Esophagus muscularis mucosa (tissue), 4 donors: ENCODE measurements around the gene MAP6. TPM values are rescaled to one million over a fixed set of nuclear protein-coding genes. Genes with fewer than 3 reads are reported as not detected.

Experiments used
- DNase-seq: peaks from one replicate; pipeline ENCODE4 v3.0.0-alpha.2; 2017; ENCODE audit errors: extremely low spot score
- H3K27ac ChIP-seq, 4 donors: fragments of 200-600 bp; sonication (generic); replicated peaks in 1 of 4; 1 replicate in 3 of 4; 2 replicates in 1 of 4; pipeline ENCODE4 v1.5.1; 2016 to 2019; ENCODE audit warnings: mild to moderate bottlenecking in 1 of 4
- H3K27me3 ChIP-seq, 4 donors: fragments of 200-600 bp; sonication (generic); one replicate each; pipeline versions ENCODE4 v1.5.1 to v1.6.0; 2016 to 2019
- H3K36me3 ChIP-seq, 4 donors: fragments of 200-600 bp; sonication (generic); one replicate each; pipeline ENCODE4 v1.5.1; 2016 to 2019
- H3K4me1 ChIP-seq, 4 donors: fragments of 200-600 bp; sonication (generic); one replicate each; pipeline ENCODE4 v1.5.1; 2016 to 2019
- H3K4me3 ChIP-seq, 4 donors: fragments of 200-600 bp; sonication (generic); 1 replicate in 2 of 4; 2 replicates in 2 of 4; pipeline ENCODE4 v1.5.1; 2016 to 2019; ENCODE audit warnings: mild to moderate bottlenecking in 4 of 4, moderate library complexity in 1 of 4
- H3K9me3 ChIP-seq, 4 donors: fragments of 200-600 bp; sonication (generic); 1 replicate in 3 of 4; 2 replicates in 1 of 4; pipeline ENCODE4 v1.5.1; 2016 to 2019
- EP300 ChIP-seq: sonication (generic); formaldehyde crosslinking; IDR thresholded peaks from one replicate; pipeline ENCODE4 v1.6.1; 2017; ENCODE audit warnings: antibody characterized with exemption
- POLR2A ChIP-seq: fragments of 450-650 bp; IDR thresholded peaks from one replicate; pipeline ENCODE4 v1.6.1; 2017; ENCODE audit warnings: antibody characterized with exemption, moderate library complexity, mild to moderate bottlenecking, low read depth
- POLR2AphosphoS5 ChIP-seq, 2 donors: sonication (generic); formaldehyde crosslinking; IDR thresholded peaks; one replicate each; pipeline ENCODE4 v1.6.1; 2017; ENCODE audit warnings: antibody characterized with exemption in 2 of 2
- WGBS: methylation state at CpG from one replicate; pipeline ENCODE4 v1.1.5; 2018; 5-methylcytosine and 5-hydroxymethylcytosine counted together
- intact Hi-C: fragments of 100-400 bp; cut with DNase I; formaldehyde crosslinking; loops from one replicate; pipeline ENCODE4 v1.15.1; 2023
- total RNA-seq, 4 donors: library from RNA; depleted of rRNA; stranded (reverse); fragments of >200 nt; gene quantifications; one replicate each; pipeline versions ENCODE4 v1.1.0 to v1.2.1, GENCODE V29; 2016
- TF ChIP-seq, protein P1 (sequence below), 3 experiments: fragments of 200-600 bp in 2 of 3; fragments of 450-650 bp in 1 of 3; sonication (generic) in 2 of 3; IDR thresholded peaks; one replicate each; pipeline ENCODE4 v1.5.1; 2017 to 2019; ENCODE audit warnings: antibody characterized with exemption in 3 of 3, mild to moderate bottlenecking in 2 of 3, moderate library complexity in 1 of 3

The MAP6 gene
- total RNA-seq, 4 donors from 2014 or later: 20.7 to 43.8 (median 30.5) TPM

DNA sequence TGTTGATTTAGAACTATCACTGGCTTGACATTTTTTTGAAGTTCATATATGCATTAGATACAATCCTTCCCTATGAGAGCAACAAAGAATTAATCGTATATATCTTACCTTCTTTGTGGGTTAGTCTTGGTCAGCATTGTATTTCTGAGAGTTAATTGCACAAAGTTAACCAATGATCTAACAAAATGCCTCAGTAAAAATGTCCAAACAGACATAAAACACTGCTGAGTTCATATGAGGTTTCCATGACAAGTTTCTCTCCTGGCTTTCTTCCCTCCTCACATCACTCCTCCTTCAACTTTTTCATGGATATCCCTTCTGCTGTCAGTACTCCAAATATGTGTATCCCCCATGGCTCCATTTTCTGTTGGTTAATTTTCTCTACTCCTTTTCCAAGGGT lies 9.0 kb downstream of the MAP6 start:
- no peaks in the 10 kb centered on the region for H3K36me3 ChIP-seq
- intact Hi-C loops: no loop called here
- no peak for DNase-seq
- no peak for TF ChIP-seq POLR2AphosphoS5 (IDR thresholded peaks at IDR 0.05)
- TF ChIP-seq POLR2A: no peak
- TF ChIP-seq EP300: no peak
- TF ChIP-seq, protein P1, sequence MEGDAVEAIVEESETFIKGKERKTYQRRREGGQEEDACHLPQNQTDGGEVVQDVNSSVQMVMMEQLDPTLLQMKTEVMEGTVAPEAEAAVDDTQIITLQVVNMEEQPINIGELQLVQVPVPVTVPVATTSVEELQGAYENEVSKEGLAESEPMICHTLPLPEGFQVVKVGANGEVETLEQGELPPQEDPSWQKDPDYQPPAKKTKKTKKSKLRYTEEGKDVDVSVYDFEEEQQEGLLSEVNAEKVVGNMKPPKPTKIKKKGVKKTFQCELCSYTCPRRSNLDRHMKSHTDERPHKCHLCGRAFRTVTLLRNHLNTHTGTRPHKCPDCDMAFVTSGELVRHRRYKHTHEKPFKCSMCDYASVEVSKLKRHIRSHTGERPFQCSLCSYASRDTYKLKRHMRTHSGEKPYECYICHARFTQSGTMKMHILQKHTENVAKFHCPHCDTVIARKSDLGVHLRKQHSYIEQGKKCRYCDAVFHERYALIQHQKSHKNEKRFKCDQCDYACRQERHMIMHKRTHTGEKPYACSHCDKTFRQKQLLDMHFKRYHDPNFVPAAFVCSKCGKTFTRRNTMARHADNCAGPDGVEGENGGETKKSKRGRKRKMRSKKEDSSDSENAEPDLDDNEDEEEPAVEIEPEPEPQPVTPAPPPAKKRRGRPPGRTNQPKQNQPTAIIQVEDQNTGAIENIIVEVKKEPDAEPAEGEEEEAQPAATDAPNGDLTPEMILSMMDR (IDR thresholded peaks at IDR 0.05): no peak
- H3K4me3 ChIP-seq: no peak overlapping the region
- peaks cover 0 to 18% (median 16%) of the 10 kb centered on the region in 4 donors for H3K4me1 ChIP-seq
- no peaks in the 10 kb centered on the region for H3K9me3 ChIP-seq
- WGBS: 96% methylated on average over 1 of the region's 1 CpG
- no peaks in the 10 kb centered on the region for H3K27me3 ChIP-seq
- no peak overlapping the region for H3K27ac ChIP-seq

GRCh38 chr11:75656044-75656727 lies 12.7 kb downstream of the MAP6 start:
- intact Hi-C loops: no loop called here
- 69% methylated on average over 6 of the region's 6 CpGs for WGBS
- no peaks in the 10 kb centered on the region for H3K36me3 ChIP-seq
- no peak for DNase-seq
- no peaks in the 10 kb centered on the region for H3K27me3 ChIP-seq
- H3K9me3 ChIP-seq: no peaks in the 10 kb centered on the region
- TF ChIP-seq POLR2A: no peak
- no peak for TF ChIP-seq EP300
- TF ChIP-seq, protein P1 (IDR thresholded peaks at IDR 0.05): no peak
- TF ChIP-seq POLR2AphosphoS5 (IDR thresholded peaks at IDR 0.05): no peak
- peak overlapping the region in 1 of 4 donors; percentile 9 for H3K27ac ChIP-seq
- H3K4me3 ChIP-seq: no peak overlapping the region
- peaks cover 0 to 25% (median 21%) of the 10 kb centered on the region in 4 donors for H3K4me1 ChIP-seq

GRCh38 chr11:75655605-75656004 lies 13.2 kb downstream of the MAP6 start:
- Histone ChIP-seq H3K27me3 (no peaks in the 10 kb centered on the region), H3K9me3 (no peaks in the 10 kb centered on the region), H3K4me3 (no peak overlapping the region), H3K27ac (peak overlapping the region in 2 of 4 donors; percentile 28 to 46), H3K4me1 (peaks cover 0 to 31% (median 26%) of the 10 kb centered on the region in 4 donors), H3K36me3 (no peaks in the 10 kb centered on the region)
- DNase-seq: peak; percentile 50
- intact Hi-C loops: no loop called here
- TF ChIP-seq POLR2A: no peak

GRCh38 chr11:75654314-75654713 lies 14.5 kb downstream of the MAP6 start:
- intact Hi-C loops: no loop called here
- no peaks in the 10 kb centered on the region for H3K27me3 ChIP-seq
- H3K9me3 ChIP-seq: no peaks in the 10 kb centered on the region
- 60% methylated on average over 3 of the region's 3 CpGs for WGBS
- no peak overlapping the region for H3K27ac ChIP-seq
- TF ChIP-seq, protein P1 (IDR thresholded peaks at IDR 0.05): no peak
- H3K4me3 ChIP-seq: no peak overlapping the region
- H3K4me1 ChIP-seq: peaks cover 0 to 38% (median 30%) of the 10 kb centered on the region in 4 donors
- DNase-seq: no peak
- H3K36me3 ChIP-seq: no peaks in the 10 kb centered on the region

GRCh38 chr11:75653532-75653931 lies 15.3 kb downstream of the MAP6 start:
- Histone ChIP-seq H3K9me3 (no peaks in the 10 kb centered on the region), H3K36me3 (no peaks in the 10 kb centered on the region), H3K27ac (no peak overlapping the region), H3K27me3 (no peaks in the 10 kb centered on the region), H3K4me1 (peaks cover 0 to 38% (median 30%) of the 10 kb centered on the region in 4 donors), H3K4me3 (no peak overlapping the region)
- WGBS: 90% methylated on average over 1 of the region's 1 CpG
- DNase-seq: no peak
- intact Hi-C loops: no loop called here
- TF ChIP-seq EP300 (no peak), POLR2AphosphoS5 (IDR thresholded peaks at IDR 0.05) (no peak), POLR2A (no peak)
- TF ChIP-seq, protein P1 (IDR thresholded peaks at IDR 0.05): no peak
